ENCODE results near the gene NTM.

- TF ChIP-seq, protein P1, sequence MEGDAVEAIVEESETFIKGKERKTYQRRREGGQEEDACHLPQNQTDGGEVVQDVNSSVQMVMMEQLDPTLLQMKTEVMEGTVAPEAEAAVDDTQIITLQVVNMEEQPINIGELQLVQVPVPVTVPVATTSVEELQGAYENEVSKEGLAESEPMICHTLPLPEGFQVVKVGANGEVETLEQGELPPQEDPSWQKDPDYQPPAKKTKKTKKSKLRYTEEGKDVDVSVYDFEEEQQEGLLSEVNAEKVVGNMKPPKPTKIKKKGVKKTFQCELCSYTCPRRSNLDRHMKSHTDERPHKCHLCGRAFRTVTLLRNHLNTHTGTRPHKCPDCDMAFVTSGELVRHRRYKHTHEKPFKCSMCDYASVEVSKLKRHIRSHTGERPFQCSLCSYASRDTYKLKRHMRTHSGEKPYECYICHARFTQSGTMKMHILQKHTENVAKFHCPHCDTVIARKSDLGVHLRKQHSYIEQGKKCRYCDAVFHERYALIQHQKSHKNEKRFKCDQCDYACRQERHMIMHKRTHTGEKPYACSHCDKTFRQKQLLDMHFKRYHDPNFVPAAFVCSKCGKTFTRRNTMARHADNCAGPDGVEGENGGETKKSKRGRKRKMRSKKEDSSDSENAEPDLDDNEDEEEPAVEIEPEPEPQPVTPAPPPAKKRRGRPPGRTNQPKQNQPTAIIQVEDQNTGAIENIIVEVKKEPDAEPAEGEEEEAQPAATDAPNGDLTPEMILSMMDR (IDR thresholded peaks at IDR 0.05; ENCODE audit: extremely low read depth in 1 of 2, insufficient read depth in 1 of 2, low read depth in 1 of 2, low read length in 2 of 2) = no peak
- TF ChIP-seq POLR2AphosphoS5 (IDR thresholded peaks at IDR 0.05; ENCODE audit: insufficient read depth, low read depth, low read length) (no peak), EZH2 (IDR thresholded peaks at IDR 0.05; ENCODE audit: borderline replicate concordance, low read depth, low read length, severe bottlenecking) (no peak), POLR2A (IDR thresholded peaks at IDR 0.05; ENCODE audit: low read depth, low read length) (no peak)
Measured at GRCh38 chr11:131423688-131424087, 53.3 kb downstream of the NTM start.

Measured in endothelial cell of umbilical vein (primary cell).